ENCODE measurements around the gene CSNK1G2. TPM values are rescaled to one million over a fixed set of nuclear protein-coding genes. Genes with fewer than 3 reads are reported as not detected.

Gene CSNK1G2
- total RNA-seq, 2 donors from 2014 or later = 35.3 to 65.6 TPM

- H3K4me1 ChIP-seq = peaks cover 7% of the 10 kb centered on the region
- peaks cover 5 to 16% of the 10 kb centered on the region in 2 donors for H3K36me3 ChIP-seq (replicated peaks in 1 of 2; ENCODE audit: insufficient read depth in 1 of 2, low read depth in 2 of 2)
- intact Hi-C loops (cut with DNase I) = no loop called here
- ATAC-seq (no peak), DNase-seq (no peak)
- H3K27ac ChIP-seq = no peak overlapping the region
- no peaks in the 10 kb centered on the region for H3K9me3 ChIP-seq
- no peak overlapping the region for H3K4me3 ChIP-seq
- TF ChIP-seq CTCF (IDR thresholded peaks at IDR 0.05) (no peak), POLR2A (IDR thresholded peaks at IDR 0.05) (no peak)
- no peaks in the 10 kb centered on the region for H3K27me3 ChIP-seq
- 92 to 98% methylated on average over 6 to 28 of the region's 28 CpGs for WGBS, 2 donors
Measured at GRCh38 chr19:1918975-1919374, 22.0 kb upstream of the CSNK1G2 start.

- 92 to 98% methylated on average over 8 to 17 of the region's 19 CpGs for WGBS, 2 donors
- Histone ChIP-seq H3K27me3 (no peaks in the 10 kb centered on the region), H3K9me3 (no peaks in the 10 kb centered on the region), H3K36me3 (replicated peaks in 1 of 2; ENCODE audit: insufficient read depth in 1 of 2, low read depth in 2 of 2) (peaks cover 5 to 24% of the 10 kb centered on the region in 2 donors), H3K4me3 (no peak overlapping the region), H3K4me1 (no peaks in the 10 kb centered on the region), H3K27ac (no peak overlapping the region)
- TF ChIP-seq POLR2A (IDR thresholded peaks at IDR 0.05) (no peak), CTCF (IDR thresholded peaks at IDR 0.05) (no peak)
- no peak for ATAC-seq
- intact Hi-C loops (cut with DNase I) = loop anchor here (10.0 kb wide), 1 partner anchor 164 kb away; no protein-coding TSS in a partner anchor
- no peak for DNase-seq
Measured at GRCh38 chr19:1920644-1921043, 20.3 kb upstream of the CSNK1G2 start.

- no peak overlapping the region for H3K27ac ChIP-seq
- H3K36me3 ChIP-seq (replicated peaks in 1 of 2; ENCODE audit: insufficient read depth in 1 of 2, low read depth in 2 of 2) = peaks cover 5 to 24% of the 10 kb centered on the region in 2 donors
- no peak for TF ChIP-seq CTCF (IDR thresholded peaks at IDR 0.05)
- H3K4me1 ChIP-seq = no peaks in the 10 kb centered on the region
- no peaks in the 10 kb centered on the region for H3K9me3 ChIP-seq
- no peak overlapping the region for H3K4me3 ChIP-seq
- intact Hi-C loops (cut with DNase I) = loop anchor here (10.0 kb wide), 1 partner anchor 163 kb away; no protein-coding TSS in a partner anchor
- H3K27me3 ChIP-seq = no peaks in the 10 kb centered on the region
- DNase-seq (no peak), ATAC-seq (no peak)
- 87 to 95% methylated on average over 2 to 17 of the region's 19 CpGs for WGBS, 2 donors
Measured at GRCh38 chr19:1921326-1921725, 19.6 kb upstream of the CSNK1G2 start.

GRCh38 chr19:1921825-1922224 is 19.1 kb upstream of the CSNK1G2 start:
- no peak overlapping the region for H3K4me3 ChIP-seq
- TF ChIP-seq POLR2A (IDR thresholded peaks at IDR 0.05) (no peak), CTCF (IDR thresholded peaks at IDR 0.05) (no peak)
- H3K9me3 ChIP-seq = no peaks in the 10 kb centered on the region
- peaks cover 5 to 24% of the 10 kb centered on the region in 2 donors for H3K36me3 ChIP-seq (replicated peaks in 1 of 2; ENCODE audit: insufficient read depth in 1 of 2, low read depth in 2 of 2)
- no peaks in the 10 kb centered on the region for H3K27me3 ChIP-seq
- H3K27ac ChIP-seq = no peak overlapping the region
- no peaks in the 10 kb centered on the region for H3K4me1 ChIP-seq
- 91 to 94% methylated on average over 14 to 15 of the region's 15 CpGs for WGBS, 2 donors
- intact Hi-C loops (cut with DNase I) = loop anchor here (10.0 kb wide), 1 partner anchor 163 kb away; no protein-coding TSS in a partner anchor
- no peak for ATAC-seq
- DNase-seq = no peak

- Histone ChIP-seq H3K27ac (no peak overlapping the region), H3K27me3 (no peaks in the 10 kb centered on the region), H3K4me1 (no peaks in the 10 kb centered on the region), H3K9me3 (no peaks in the 10 kb centered on the region), H3K36me3 (replicated peaks in 1 of 2; ENCODE audit: insufficient read depth in 1 of 2, low read depth in 2 of 2) (peaks cover 5 to 24% of the 10 kb centered on the region in 2 donors), H3K4me3 (no peak overlapping the region)
- intact Hi-C loops (cut with DNase I) = loop anchor here (10.0 kb wide), 1 partner anchor 162 kb away; no protein-coding TSS in a partner anchor
- DNase-seq (no peak), ATAC-seq (no peak)
- TF ChIP-seq POLR2A (IDR thresholded peaks at IDR 0.05) (no peak), CTCF (IDR thresholded peaks at IDR 0.05) (no peak)
- WGBS, 2 donors = 92 to 100% methylated on average over 12 to 21 of the region's 23 CpGs
Measured at GRCh38 chr19:1922803-1923202, 18.2 kb upstream of the CSNK1G2 start.
